AG08395 (cell line): ENCODE data around the gene IPPK.

Experiments used
- DNase-seq: peaks from one replicate; pipeline ENCODE4 v3.0.0; 2012; ENCODE audit warnings: mixed read lengths, low spot score

Gene IPPK

DNA sequence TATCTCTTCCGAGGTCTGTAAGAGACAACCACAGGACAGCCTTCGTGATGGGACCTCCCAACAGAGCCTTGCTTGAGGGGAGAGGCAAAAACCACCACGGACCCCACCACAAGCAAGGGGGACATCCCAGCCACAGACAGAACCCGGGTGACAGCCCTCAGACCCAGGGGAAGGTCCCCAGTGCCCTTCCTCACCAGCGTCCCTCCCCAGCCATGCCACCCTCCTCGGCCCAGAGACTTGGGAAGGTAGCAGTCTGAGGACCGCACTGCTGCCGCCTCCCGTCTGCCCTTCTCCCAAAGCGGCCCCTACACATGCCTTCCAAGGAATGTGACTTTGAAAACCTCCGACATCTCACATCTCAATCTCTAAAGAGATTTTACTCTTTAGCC lies 13.4 kb downstream of the IPPK start:
- no peak for DNase-seq

GRCh38 chr9:92655896-92656536 lies 13.9 kb downstream of the IPPK start:
- no peak for DNase-seq

DNA sequence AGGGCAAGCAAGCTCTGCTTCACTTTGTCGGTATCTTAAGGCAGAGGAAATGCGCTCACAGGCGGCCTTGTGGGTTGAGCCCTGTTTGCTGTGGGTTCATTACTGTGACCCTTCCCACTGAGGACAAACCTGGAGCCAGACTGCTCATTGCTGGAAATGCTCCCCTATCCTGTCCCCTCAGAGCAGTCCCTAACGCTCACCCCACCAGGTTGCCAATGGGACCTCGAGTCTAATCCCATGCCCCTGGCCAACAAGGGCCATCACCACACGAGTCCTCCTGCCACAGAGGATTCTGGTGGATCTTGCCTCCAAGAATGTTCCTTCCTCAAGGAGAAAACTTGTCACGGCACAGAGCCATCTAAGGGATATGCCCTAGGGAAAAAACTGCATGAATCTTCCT lies 14.6 kb downstream of the IPPK start:
- DNase-seq = no peak

DNA sequence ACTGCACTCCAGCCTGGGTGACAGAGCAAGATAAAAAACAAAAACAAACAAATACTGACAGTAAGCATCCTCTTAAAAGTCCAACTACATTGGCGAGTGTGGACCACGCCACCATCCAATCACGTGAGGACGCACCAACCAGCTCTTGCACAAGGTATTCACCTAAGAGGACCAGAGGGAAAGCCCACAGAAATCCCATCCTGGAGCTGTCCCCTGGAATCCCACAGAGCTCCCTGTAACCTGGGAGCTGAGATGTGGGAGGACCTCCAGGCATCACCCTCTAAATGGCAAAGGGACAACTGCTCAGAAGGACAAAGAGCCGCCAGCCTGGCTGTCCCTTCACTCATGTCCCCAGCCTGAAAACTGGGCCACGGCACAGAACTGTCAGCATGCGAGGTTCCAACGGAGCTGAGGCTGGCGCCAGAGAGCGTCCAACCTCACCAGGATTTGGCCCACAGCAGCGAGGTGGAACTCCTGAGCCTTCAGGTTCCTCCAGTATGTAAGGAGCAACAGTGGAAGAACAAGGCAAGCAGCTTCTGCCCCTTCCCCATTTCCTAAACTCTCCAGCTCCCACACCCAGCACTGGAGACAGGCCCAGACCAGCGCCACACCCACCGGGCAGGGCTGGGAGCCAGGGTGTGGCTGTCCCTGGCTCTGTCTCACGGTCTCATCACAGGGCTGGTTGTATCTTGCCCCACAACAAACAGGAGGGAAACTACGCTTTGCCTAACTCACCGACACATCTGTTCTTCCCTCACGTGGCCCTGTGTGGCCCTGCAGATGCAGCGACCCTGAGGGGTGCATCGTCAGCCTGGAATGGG lies 15.2 kb downstream of the IPPK start:
- peak; percentile 82 for DNase-seq

DNA sequence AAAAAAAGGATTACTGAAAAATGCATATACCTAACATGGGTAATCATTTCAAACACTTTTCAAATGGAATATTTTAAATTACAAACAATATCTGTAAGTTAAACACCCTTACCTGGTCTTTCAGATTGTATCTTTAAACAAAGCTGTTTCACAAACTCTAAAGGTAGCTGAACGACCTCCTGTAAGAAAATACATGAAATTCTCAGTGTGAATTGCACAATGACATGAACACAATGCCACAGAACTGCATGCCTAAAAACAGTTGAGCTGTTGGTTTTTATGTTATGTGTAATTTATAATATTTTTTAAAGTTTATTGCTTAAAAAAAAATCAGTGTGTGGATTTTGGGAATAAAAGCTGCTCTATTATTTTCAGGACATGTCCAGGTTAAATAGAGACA lies 17.5 kb downstream of the IPPK start:
- no peak for DNase-seq

- DNase-seq = peak; percentile 65
Measured at GRCh38 chr9:92650839-92651621, 18.9 kb downstream of the IPPK start.

DNA sequence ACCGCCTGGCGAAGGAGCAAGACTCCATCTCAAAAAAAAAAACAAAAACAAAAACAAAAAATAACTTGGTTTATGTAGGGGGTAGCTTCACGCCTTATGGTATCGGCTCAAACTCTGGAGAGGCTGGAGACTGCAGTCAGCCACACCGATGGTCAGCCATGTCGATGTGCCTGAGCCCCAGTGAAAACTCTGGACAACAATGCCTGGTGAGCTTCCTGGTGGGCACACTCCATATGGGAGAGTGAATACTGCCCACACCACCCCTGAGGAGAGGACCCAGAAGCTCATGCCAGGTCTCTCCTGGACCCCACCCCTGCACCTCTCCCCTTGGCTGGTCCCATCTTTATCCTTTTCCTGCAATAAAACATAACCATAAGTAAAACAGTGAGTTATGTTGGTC lies 19.6 kb downstream of the IPPK start:
- DNase-seq = no peak

DNA sequence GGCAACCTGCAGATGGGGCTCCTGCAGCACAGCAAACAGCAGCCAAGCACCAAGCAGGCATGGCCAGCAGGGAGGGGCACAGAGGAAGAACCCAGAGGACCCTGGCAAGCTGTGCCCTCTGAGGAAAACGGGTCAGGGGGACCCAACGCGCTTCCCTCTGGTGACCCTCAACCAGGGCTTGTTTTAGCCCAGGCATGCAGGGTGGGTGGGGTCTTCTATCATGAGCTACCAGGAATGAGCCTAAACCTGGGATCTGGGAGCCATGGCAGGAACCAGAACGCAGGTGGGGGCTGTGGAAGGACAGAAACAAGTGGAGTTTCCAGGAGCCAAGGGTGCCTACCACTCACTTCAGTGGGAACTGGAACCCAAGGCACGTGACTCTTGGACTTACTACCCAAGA lies 20.9 kb downstream of the IPPK start:
- no peak for DNase-seq

- no peak for DNase-seq
Measured at GRCh38 chr9:92648474-92648971, 21.4 kb downstream of the IPPK start.

- no peak for DNase-seq
Measured at GRCh38 chr9:92647671-92648473, 22.1 kb downstream of the IPPK start.

DNA sequence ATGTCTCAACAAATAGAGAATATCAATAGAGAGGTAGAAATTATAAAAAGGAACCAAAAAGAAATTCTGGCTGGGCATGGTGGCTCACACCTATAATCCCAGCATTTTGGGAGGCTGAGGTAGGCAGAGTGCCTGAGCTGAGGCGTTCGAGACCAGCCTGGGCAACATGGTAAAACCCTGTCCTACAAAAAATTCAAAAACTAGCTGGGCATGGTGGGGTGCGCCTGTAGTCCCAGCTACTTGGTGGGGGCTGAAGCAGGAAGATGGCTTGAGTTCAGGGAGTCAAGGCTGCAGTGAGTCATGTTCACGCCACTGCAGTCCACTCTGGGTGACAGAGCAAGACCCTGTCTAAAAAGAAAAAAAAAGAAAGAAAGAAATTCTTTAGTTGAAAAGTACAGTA lies 24.9 kb downstream of the IPPK start:
- no peak for DNase-seq

DNA sequence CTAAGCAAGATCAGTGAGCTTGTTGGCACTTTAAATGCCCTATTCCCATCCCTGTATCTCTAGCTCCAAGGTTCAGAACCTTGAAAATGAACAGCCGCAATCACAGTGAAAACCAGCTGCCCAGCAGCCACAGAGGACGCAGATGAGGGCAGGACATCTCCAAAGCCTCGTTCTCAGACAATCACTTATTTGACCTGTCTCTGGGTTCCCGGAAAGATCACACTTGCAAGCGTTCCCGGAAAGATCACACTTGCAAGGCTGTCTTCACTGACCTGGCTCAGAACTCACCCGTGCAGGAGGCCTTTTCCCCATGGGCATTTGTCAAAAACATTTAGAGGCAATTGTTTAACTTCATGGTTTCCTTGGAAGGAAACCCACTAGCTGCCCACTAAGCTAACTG lies 25.7 kb downstream of the IPPK start:
- DNase-seq = no peak

- DNase-seq = no peak
Measured at GRCh38 chr9:92642564-92642963, 27.4 kb downstream of the IPPK start.

DNA sequence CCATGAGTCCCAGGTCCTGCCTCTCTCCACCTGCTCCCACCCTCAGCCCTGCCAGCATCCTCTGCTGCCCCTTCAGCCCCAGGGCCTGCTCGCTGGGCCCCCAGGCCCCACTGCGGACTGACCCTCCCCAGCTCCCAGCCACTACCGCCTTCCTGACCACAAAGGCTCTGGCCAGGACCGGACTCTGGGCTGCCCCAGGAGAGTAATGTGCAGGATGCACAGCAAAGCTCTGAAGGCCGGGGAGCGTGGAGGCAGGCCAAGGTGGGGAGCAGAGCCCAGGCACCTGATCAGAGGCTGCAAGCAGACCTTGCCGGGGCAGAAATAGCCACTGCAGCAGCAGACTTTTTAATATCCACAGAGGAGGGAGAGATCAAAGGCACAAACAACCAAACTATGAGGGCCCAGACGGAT lies 27.9 kb downstream of the IPPK start:
- DNase-seq = no peak

- DNase-seq = no peak
Measured at GRCh38 chr9:92641092-92641809, 28.7 kb downstream of the IPPK start.

- no peak for DNase-seq
Measured at GRCh38 chr9:92640398-92641091, 29.4 kb downstream of the IPPK start.

DNA sequence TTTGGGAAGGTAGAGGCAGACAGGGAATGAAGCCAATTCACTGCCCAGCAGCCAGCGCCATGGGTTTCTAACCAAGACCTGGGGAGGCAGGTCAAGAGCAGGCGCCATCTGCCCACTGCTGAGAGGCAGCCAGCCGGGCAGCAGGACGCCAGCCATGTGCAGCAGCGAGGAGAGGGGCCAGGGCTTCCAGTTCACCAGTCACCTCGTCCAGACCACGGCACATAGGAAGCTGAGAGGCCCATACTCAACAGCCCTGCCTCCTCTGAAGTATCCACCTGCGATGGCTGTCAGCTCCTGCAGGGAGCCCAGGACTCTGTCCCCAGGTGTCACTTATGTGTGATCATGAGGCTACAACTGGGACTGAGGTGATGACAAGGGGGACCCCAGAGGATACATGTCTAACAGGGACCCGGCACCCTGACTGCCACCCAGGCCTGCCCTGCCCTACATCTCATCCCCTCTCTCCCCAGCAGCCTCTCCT lies 30.1 kb downstream of the IPPK start:
- DNase-seq = no peak

GRCh38 chr9:92639124-92639523 lies 30.8 kb downstream of the IPPK start:
- no peak for DNase-seq

- peak; percentile 26 for DNase-seq
Measured at GRCh38 chr9:92638621-92639101, 31.3 kb downstream of the IPPK start.

GRCh38 chr9:92637886-92638620 lies 31.9 kb downstream of the IPPK start:
- no peak for DNase-seq
